HAP-1 (cell line): ENCODE measurements around the gene SIRT3.
"Not testable (repeated sequence)": the region's sequence is repeated elsewhere in the genome, so short reads cannot be mapped to it uniquely, and the experiment has no call there.

Experiments used
- DNase-seq, 2 experiments: peaks; one replicate each; pipeline ENCODE4 v3.0.0-alpha.2; 2016 to 2020; ENCODE audit warnings: low spot score in 2 of 2
- H3K27me3 ChIP-seq: fragments of 250-450 bp; sonication (Bioruptor Pico); 2 replicates; pipeline ENCODE4 v1.5.1; 2020; ENCODE audit warnings: low read depth, mild to moderate bottlenecking, moderate library complexity
- H3K36me3 ChIP-seq: fragments of 250-450 bp; sonication (Bioruptor Pico); replicated peaks from 2 replicates; pipeline ENCODE4 v1.5.1; 2020; ENCODE audit warnings: mild to moderate bottlenecking
- H3K4me1 ChIP-seq: fragments of 250-450 bp; sonication (Bioruptor Pico); 2 replicates; pipeline ENCODE4 v1.5.1; 2020; ENCODE audit warnings: mild to moderate bottlenecking
- H3K4me3 ChIP-seq: fragments of 250-450 bp; sonication (Bioruptor Pico); 2 replicates; pipeline ENCODE4 v1.5.1; 2020; ENCODE audit warnings: mild to moderate bottlenecking, moderate library complexity
- H3K9me3 ChIP-seq: fragments of 250-450 bp; sonication (Bioruptor Pico); 2 replicates; pipeline ENCODE4 v1.5.1; 2020; ENCODE audit warnings: mild to moderate bottlenecking, moderate library complexity
- in situ Hi-C: fragments of 300-500 bp; cut with MboI; formaldehyde crosslinking; loops from 3 replicates; pipeline ENCODE4 v1.14.3; 2020; ENCODE audit warnings: low sequenced_read_pairs, inconsistent platforms, mixed read lengths

The SIRT3 gene

GRCh38 chr11:249062-249461, 12.9 kb upstream of the SIRT3 start:
- H3K36me3 ChIP-seq, result peaks cover 91% of the 10 kb centered on the region
- no peaks in the 10 kb centered on the region for H3K9me3 ChIP-seq
- in situ Hi-C loops, result no loop called here
- H3K4me1 ChIP-seq, result no peaks in the 10 kb centered on the region
- no peaks in the 10 kb centered on the region for H3K27me3 ChIP-seq
- no peak overlapping the region for H3K4me3 ChIP-seq
- DNase-seq, result no peak

GRCh38 chr11:244376-244775, 8.2 kb upstream of the SIRT3 start:
- H3K27me3 ChIP-seq, result no peaks in the 10 kb centered on the region
- no peaks in the 10 kb centered on the region for H3K4me1 ChIP-seq
- no peaks in the 10 kb centered on the region for H3K9me3 ChIP-seq
- DNase-seq, result no peak
- H3K36me3 ChIP-seq, result peaks cover 85% of the 10 kb centered on the region
- in situ Hi-C loops, result no loop called here
- H3K4me3 ChIP-seq, result no peak overlapping the region

- H3K4me1 ChIP-seq, result peaks cover 7% of the 10 kb centered on the region
- H3K36me3 ChIP-seq, result peaks cover 68% of the 10 kb centered on the region
- in situ Hi-C loops, result no loop called here
- no peak for DNase-seq
- no peaks in the 10 kb centered on the region for H3K27me3 ChIP-seq
- no peak overlapping the region for H3K4me3 ChIP-seq
- no peaks in the 10 kb centered on the region for H3K9me3 ChIP-seq
These were observed 5.5 kb upstream of the SIRT3 start for GRCh38 chr11:241634-242033.

GRCh38 chr11:240315-240714, 4.2 kb upstream of the SIRT3 start:
- no peaks in the 10 kb centered on the region for H3K9me3 ChIP-seq
- DNase-seq, result no peak
- peaks cover 55% of the 10 kb centered on the region for H3K36me3 ChIP-seq
- H3K4me1 ChIP-seq, result peaks cover 7% of the 10 kb centered on the region
- in situ Hi-C loops, result no loop called here
- H3K27me3 ChIP-seq, result no peaks in the 10 kb centered on the region
- H3K4me3 ChIP-seq, result no peak overlapping the region

GRCh38 chr11:238346-238745, 2.2 kb upstream of the SIRT3 start:
- Histone ChIP-seq H3K4me3 (peak overlapping the region; percentile 84; the same call in 1 of the 2 replicates), H3K36me3 (peaks cover 38% of the 10 kb centered on the region)
- in situ Hi-C loops, result not testable (repeated sequence)

GRCh38 chr11:236774-237767, 929 bp upstream of the SIRT3 start, which contains the start of gene PSMD13:
Gene PSMD13, plus strand, starts transcription at chr11:236976. Its CDS starts 74 bp downstream, at chr11:237050.
- in situ Hi-C loops, result no loop called here
- Histone ChIP-seq H3K27me3 (no peaks in the 10 kb centered on the region), H3K36me3 (peaks cover 25% of the 10 kb centered on the region), H3K4me3 (peak within 1 kb of the TSS; percentile 84), H3K4me1 (peaks cover 7% of the 10 kb centered on the region), H3K9me3 (no peaks in the 10 kb centered on the region)
- DNase-seq, result peak; percentile 74 to 91

More at GRCh38 chr11:238346-238745, 2.2 kb upstream of the SIRT3 start:
- not testable (repeated sequence) for H3K4me1 ChIP-seq, DNase-seq, H3K9me3 ChIP-seq, H3K27me3 ChIP-seq

- peak in 1 of 2 experiments; percentile 11 for DNase-seq
- Histone ChIP-seq H3K36me3 (peaks cover 11% of the 10 kb centered on the region), H3K4me1 (peaks cover 7% of the 10 kb centered on the region), H3K4me3 (peak overlapping the region; percentile 84), H3K27me3 (no peaks in the 10 kb centered on the region), H3K9me3 (no peaks in the 10 kb centered on the region)
- in situ Hi-C loops, result no loop called here
These were observed 539 bp downstream of the SIRT3 start for GRCh38 chr11:235609-235996.

- Histone ChIP-seq H3K27me3 (no peaks in the 10 kb centered on the region), H3K9me3 (no peaks in the 10 kb centered on the region), H3K4me1 (peaks cover 7% of the 10 kb centered on the region), H3K36me3 (peaks cover 11% of the 10 kb centered on the region), H3K4me3 (peak overlapping the region; percentile 84)
- in situ Hi-C loops, result no loop called here
- DNase-seq, result no peak
These were observed 962 bp downstream of the SIRT3 start for GRCh38 chr11:235180-235579.

- in situ Hi-C loops, result no loop called here
- H3K4me3 ChIP-seq, result no peak overlapping the region
These were observed 3.2 kb downstream of the SIRT3 start for GRCh38 chr11:232783-233565.

GRCh38 chr11:230431-230830, 5.7 kb downstream of the SIRT3 start:
- H3K4me1 ChIP-seq, result peaks cover 13% of the 10 kb centered on the region
- no peaks in the 10 kb centered on the region for H3K27me3 ChIP-seq
- in situ Hi-C loops, result no loop called here

More at GRCh38 chr11:232783-233565, 3.2 kb downstream of the SIRT3 start:
- no peak for DNase-seq
- no peaks in the 10 kb centered on the region for H3K9me3 ChIP-seq
- H3K27me3 ChIP-seq, result no peaks in the 10 kb centered on the region
- H3K4me1 ChIP-seq, result peaks cover 12% of the 10 kb centered on the region
- H3K36me3 ChIP-seq, result no peaks in the 10 kb centered on the region

GRCh38 chr11:227824-228379, 8.2 kb downstream of the SIRT3 start:
- Histone ChIP-seq H3K4me1 (peaks cover 13% of the 10 kb centered on the region), H3K27me3 (no peaks in the 10 kb centered on the region)
- in situ Hi-C loops, result no loop called here

More at GRCh38 chr11:230431-230830, 5.7 kb downstream of the SIRT3 start:
- Histone ChIP-seq H3K36me3 (no peaks in the 10 kb centered on the region), H3K4me3 (no peak overlapping the region), H3K9me3 (no peaks in the 10 kb centered on the region)
- no peak for DNase-seq

GRCh38 chr11:225734-226453, 10.2 kb downstream of the SIRT3 start:
- Histone ChIP-seq H3K9me3 (no peaks in the 10 kb centered on the region), H3K36me3 (no peaks in the 10 kb centered on the region), H3K4me1 (peaks cover 13% of the 10 kb centered on the region), H3K27me3 (no peaks in the 10 kb centered on the region), H3K4me3 (no peak overlapping the region)
- in situ Hi-C loops, result no loop called here
- DNase-seq, result no peak

More at GRCh38 chr11:227824-228379, 8.2 kb downstream of the SIRT3 start:
- no peak overlapping the region for H3K4me3 ChIP-seq
- H3K9me3 ChIP-seq, result no peaks in the 10 kb centered on the region
- DNase-seq, result no peak
- no peaks in the 10 kb centered on the region for H3K36me3 ChIP-seq

GRCh38 chr11:224424-224823, 11.7 kb downstream of the SIRT3 start:
- no peaks in the 10 kb centered on the region for H3K9me3 ChIP-seq
- DNase-seq, result no peak
- no peaks in the 10 kb centered on the region for H3K27me3 ChIP-seq
- in situ Hi-C loops, result no loop called here
- H3K4me3 ChIP-seq, result no peak overlapping the region
- peaks cover 13% of the 10 kb centered on the region for H3K4me1 ChIP-seq
- H3K36me3 ChIP-seq, result no peaks in the 10 kb centered on the region
